ENCODE measurements around the gene CFAP45.

Gene CFAP45

GRCh38 chr1:159889821-159890252 is 10.1 kb downstream of the CFAP45 start:
- no peak overlapping the region for H3K4me3 ChIP-seq
- peak overlapping the region in 19 of 21 experiments; percentile 2 to 79 (median 54) for H3K27ac ChIP-seq

GRCh38 chr1:159889202-159889601 is 10.8 kb downstream of the CFAP45 start:
- H3K27ac ChIP-seq = peak overlapping the region in 18 of 21 experiments; percentile 0 to 79 (median 56)
- no peak overlapping the region for H3K4me3 ChIP-seq

- Histone ChIP-seq H3K27ac (no peak overlapping the region), H3K4me3 (no peak overlapping the region)
Measured at GRCh38 chr1:159884296-159884695, 15.7 kb downstream of the CFAP45 start.

GRCh38 chr1:159883134-159883533 is 16.8 kb downstream of the CFAP45 start:
- Histone ChIP-seq H3K4me3 (no peak overlapping the region), H3K27ac (peak overlapping the region in 1 of 21 experiments; percentile 46)

- Histone ChIP-seq H3K4me3 (no peak overlapping the region), H3K27ac (peak overlapping the region in 12 of 21 experiments; percentile 22 to 75 (median 58))
Measured at GRCh38 chr1:159882527-159882862, 17.5 kb downstream of the CFAP45 start.

GRCh38 chr1:159881622-159882526 is 18.1 kb downstream of the CFAP45 start:
- Histone ChIP-seq H3K27ac (peak overlapping the region in 13 of 21 experiments; percentile 22 to 75 (median 58)), H3K4me3 (no peak overlapping the region)

GRCh38 chr1:159880430-159880829 is 19.5 kb downstream of the CFAP45 start:
- peak overlapping the region in 4 of 21 experiments; percentile 5 to 60 (median 21) for H3K27ac ChIP-seq
- no peak overlapping the region for H3K4me3 ChIP-seq

GRCh38 chr1:159879977-159880376 is 20.0 kb downstream of the CFAP45 start:
- no peak overlapping the region for H3K4me3 ChIP-seq
- peak overlapping the region in 4 of 21 experiments; percentile 5 to 60 (median 21) for H3K27ac ChIP-seq

- Histone ChIP-seq H3K27ac (no peak overlapping the region), H3K4me3 (no peak overlapping the region)
Measured at GRCh38 chr1:159879136-159879535, 20.8 kb downstream of the CFAP45 start.

GRCh38 chr1:159877695-159878444 is 22.1 kb downstream of the CFAP45 start:
- Histone ChIP-seq H3K27ac (no peak overlapping the region), H3K4me3 (no peak overlapping the region)

GRCh38 chr1:159873530-159874143 is 26.3 kb downstream of the CFAP45 start:
- peak overlapping the region in 8 of 21 experiments; percentile 15 to 86 (median 60) for H3K27ac ChIP-seq
- no peak overlapping the region for H3K4me3 ChIP-seq

GRCh38 chr1:159872891-159873290 is 27.1 kb downstream of the CFAP45 start:
- Histone ChIP-seq H3K27ac (peak overlapping the region in 12 of 21 experiments; percentile 8 to 86 (median 54)), H3K4me3 (no peak overlapping the region)

- no peak overlapping the region for H3K4me3 ChIP-seq
- H3K27ac ChIP-seq = peak overlapping the region in 3 of 21 experiments; percentile 58 to 86 (median 70)
Measured at GRCh38 chr1:159870704-159871103, 29.3 kb downstream of the CFAP45 start.

- Histone ChIP-seq H3K27ac (peak overlapping the region in 9 of 21 experiments; percentile 11 to 74 (median 35)), H3K4me3 (no peak overlapping the region)
Measured at GRCh38 chr1:159869607-159870006, 30.4 kb downstream of the CFAP45 start.

GRCh38 chr1:159869173-159869572 is 30.8 kb downstream of the CFAP45 start:
- Histone ChIP-seq H3K27ac (peak overlapping the region in 11 of 21 experiments; percentile 6 to 74 (median 35)), H3K4me3 (no peak overlapping the region)

GRCh38 chr1:159868766-159869165 is 31.2 kb downstream of the CFAP45 start:
- no peak overlapping the region for H3K4me3 ChIP-seq
- peak overlapping the region in 13 of 21 experiments; percentile 6 to 74 (median 35) for H3K27ac ChIP-seq

- no peak overlapping the region for H3K4me3 ChIP-seq
- peak overlapping the region in 13 of 21 experiments; percentile 20 to 74 (median 43) for H3K27ac ChIP-seq
Measured at GRCh38 chr1:159867664-159868026, 32.3 kb downstream of the CFAP45 start.

- H3K4me3 ChIP-seq = no peak overlapping the region
- peak overlapping the region in 14 of 21 experiments; percentile 20 to 74 (median 46) for H3K27ac ChIP-seq
Measured at GRCh38 chr1:159866905-159867663, 32.9 kb downstream of the CFAP45 start.

GRCh38 chr1:159866066-159866465 is 33.9 kb downstream of the CFAP45 start:
- Histone ChIP-seq H3K4me3 (no peak overlapping the region), H3K27ac (peak overlapping the region in 5 of 21 experiments; percentile 5 to 65 (median 50))
